Measurements from ENCODE around the gene KRT7. TPM values are rescaled to one million over a fixed set of nuclear protein-coding genes. Genes with fewer than 3 reads are reported as not detected.

The KRT7 gene
- total and polyA plus RNA-seq, 9 of the 15 experiments (the other 6 are each of a cell fraction or from before 2014, with no cell fraction given), result 1.4 TPM; not detected in 8

GRCh38 chr12:52280319-52280795 lies 47.3 kb downstream of the KRT7 start (continued):
- no peak for TF ChIP-seq AFF1 (IDR thresholded peaks at IDR 0.05; ENCODE audit: low read depth in 1 of 2, partially characterized antibody in 2 of 2)
- no peak for TF ChIP-seq MTA1 (IDR thresholded peaks at IDR 0.05; ENCODE audit: borderline replicate concordance)
- no peak for TF ChIP-seq NR0B1 (IDR thresholded peaks at IDR 0.05; ENCODE audit: partially characterized antibody)
- peak; percentile 93 for TF ChIP-seq SOX6 (IDR thresholded peaks at IDR 0.05)
- TF ChIP-seq NR1H2 (CRISPR knock-in tag; IDR thresholded peaks at IDR 0.05), result no peak
- no peak for TF ChIP-seq CBX3 (IDR thresholded peaks at IDR 0.05; ENCODE audit: borderline replicate concordance in 1 of 2, low read length in 2 of 2)
- no peak for TF ChIP-seq NR2C2 (CRISPR knock-in tag; IDR thresholded peaks at IDR 0.05)
- TF ChIP-seq NR2C2 (tag; IDR thresholded peaks at IDR 0.05), result peak; percentile 64; the same call in 1 of the 2 replicates
- no peak for TF ChIP-seq TCF3 (CRISPR knock-in tag; IDR thresholded peaks at IDR 0.05)
- TF ChIP-seq ZNF197 (CRISPR knock-in tag; IDR thresholded peaks at IDR 0.05; ENCODE audit: low read depth), result no peak
- TF ChIP-seq CHD2 (IDR thresholded peaks at IDR 0.05; ENCODE audit: low read depth, low read length), result no peak
- no peak for TF ChIP-seq FOXP1 (CRISPR knock-in tag; IDR thresholded peaks at IDR 0.05)
- TF ChIP-seq HMG20A (CRISPR knock-in tag; conservative IDR thresholded peaks at IDR 0.05), result no peak
- TF ChIP-seq KLF10 (CRISPR knock-in tag; IDR thresholded peaks at IDR 0.05), result no peak
- no peak for TF ChIP-seq BACH1 (tag; IDR thresholded peaks at IDR 0.05)
- no peak for TF ChIP-seq HMG20B (CRISPR knock-in tag; IDR thresholded peaks at IDR 0.05)
- TF ChIP-seq MAFF (IDR thresholded peaks at IDR 0.05; ENCODE audit: low read length), result no peak
- no peak for TF ChIP-seq GABPB2 (CRISPR knock-in tag; conservative IDR thresholded peaks at IDR 0.05)
- peak; percentile 18; the same call in 1 of the 2 replicates for TF ChIP-seq RBFOX2 (IDR thresholded peaks at IDR 0.05; ENCODE audit: low read depth, low read length)
- no peak for TF ChIP-seq ZNF184 (CRISPR knock-in tag; IDR thresholded peaks at IDR 0.05)
- no peak for TF ChIP-seq ZBTB43 (CRISPR knock-in tag; IDR thresholded peaks at IDR 0.05)
- TF ChIP-seq CHD1 (IDR thresholded peaks at IDR 0.05; ENCODE audit: low read length), result no peak
- no peak for TF ChIP-seq ZNF133 (CRISPR knock-in tag; IDR thresholded peaks at IDR 0.05)
- no peak for TF ChIP-seq ZKSCAN1 (IDR thresholded peaks at IDR 0.05; ENCODE audit: low read depth, low read length)
- no peak for TF ChIP-seq ZNF224 (CRISPR knock-in tag; IDR thresholded peaks at IDR 0.05)

Measured in K562 (cell line).